ENCODE data around the gene STRIT1. TPM values are rescaled to one million over a fixed set of nuclear protein-coding genes. Genes with fewer than 3 reads are reported as not detected.

STRIT1 gene
- total and polyA plus RNA-seq, 2 of the 4 experiments (the other 2 are of a cell fraction): not detected

DNA sequence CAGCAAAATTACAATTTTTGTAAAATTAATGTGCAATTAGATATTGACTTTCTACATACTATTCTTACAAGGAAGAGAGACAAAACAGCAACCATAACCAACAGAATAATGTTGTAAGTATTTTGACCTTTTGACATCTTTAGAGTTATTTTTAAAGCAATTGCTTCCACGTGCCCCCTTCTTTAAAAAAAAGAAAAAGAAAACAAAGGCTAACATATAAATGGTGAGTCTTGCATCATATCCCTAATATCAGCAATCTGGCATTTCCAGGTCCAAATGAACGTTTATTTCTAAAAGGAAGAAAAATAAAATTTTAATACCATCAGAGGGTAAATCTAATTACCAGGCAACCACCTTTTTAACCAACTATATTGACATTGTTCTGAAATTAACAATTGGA lies 19.3 kb upstream of the STRIT1 start:
- H2BK5ac ChIP-seq (ENCODE audit: low read depth, low read length, poor library complexity, severe bottlenecking): no peak overlapping the region

More for the DNA sequence above, 19.3 kb upstream of the STRIT1 start:
- Histone ChIP-seq H2AK9ac (replicated peaks; ENCODE audit: low read depth, low read length, poor library complexity) (no peak overlapping the region), H3K27me3 (ENCODE audit: control insufficient read depth, insufficient read depth, low read length) (no peaks in the 10 kb centered on the region), H3K4me3 (ENCODE audit: insufficient read depth, low read depth, low read length) (no peak overlapping the region), H3K4me2 (ENCODE audit: low read depth, low read length) (no peak overlapping the region), H3K23ac (ENCODE audit: low read depth, low read length) (no peak overlapping the region), H3K36me3 (ENCODE audit: control insufficient read depth, insufficient read depth, low read length) (no peaks in the 10 kb centered on the region), H3K56ac (ENCODE audit: extremely low read depth, insufficient read depth, low read length) (no peak overlapping the region), H3K9me1 (ENCODE audit: insufficient read depth, low read length) (no peaks in the 10 kb centered on the region), H2AFZ (replicated peaks; ENCODE audit: low read length, poor library complexity) (no peak overlapping the region), H4K5ac (ENCODE audit: low read depth, low read length) (no peak overlapping the region; the same call in 1 of the 2 replicates), H4K20me1 (ENCODE audit: insufficient read depth, low read length) (no peaks in the 10 kb centered on the region), H3K4me1 (ENCODE audit: control insufficient read depth, insufficient read depth, low read length) (peaks cover 3% of the 10 kb centered on the region; the same call in 1 of the 2 replicates), H3K9me3 (ENCODE audit: control insufficient read depth, insufficient read depth, low read length) (no peaks in the 10 kb centered on the region), H2BK20ac (ENCODE audit: low read depth, low read length) (no peak overlapping the region), H2BK15ac (ENCODE audit: low read depth, low read length) (no peak overlapping the region), H3K4ac (ENCODE audit: low read depth, low read length) (no peak overlapping the region), H3K79me1 (ENCODE audit: low read depth in 1 of 2, low read length in 2 of 2) (no peaks in the 10 kb centered on the region), H3K14ac (replicated peaks; ENCODE audit: low read depth, low read length) (no peak overlapping the region), H3K9ac (ENCODE audit: low read depth, low read length) (no peak overlapping the region), H4K91ac (ENCODE audit: insufficient read depth, low read depth, low read length) (no peak overlapping the region), H4K8ac (ENCODE audit: low read depth in 2 of 2, low read length in 2 of 2) (no peak overlapping the region), H3K18ac (ENCODE audit: low read depth, low read length) (peak overlapping the region; percentile 40), H2BK120ac (ENCODE audit: low read depth, low read length) (no peak overlapping the region), H2AK5ac (ENCODE audit: low read depth, low read length) (no peak overlapping the region), H3K27ac (ENCODE audit: insufficient read depth, low read length) (no peak overlapping the region)
- CTCF ChIA-PET: no interaction called here
- no TSS peak for BruUV-seq (replicated peaks)
- POLR2A ChIA-PET (ENCODE audit: unreplicated experiment): no interaction called here
- in situ Hi-C loops (cut with MboI; ENCODE audit: low sequenced_read_pairs): loop anchor here (10.0 kb wide), 1 partner anchor 358 kb away; no protein-coding TSS in a partner anchor
- WGBS, 2 experiments (ENCODE audit: extremely low coverage in 2 of 2, insufficient read length in 1 of 2): no CpG with 5 or more reads among the region's 2 CpGs
- no peak for TF ChIP-seq CTCF (conservative IDR thresholded peaks at IDR 0.05; ENCODE audit: low read depth, low read length)
- no peak for TF ChIP-seq BHLHE40 (IDR thresholded peaks at IDR 0.05; ENCODE audit: low read depth, low read length)
- TF ChIP-seq NFE2L2 (IDR thresholded peaks at IDR 0.05; ENCODE audit: low read depth, low read length): no peak
- peak; percentile 47; the same call in 1 of the 2 replicates for TF ChIP-seq CEBPB (IDR thresholded peaks at IDR 0.05; ENCODE audit: low read depth, low read length)
- no peak for TF ChIP-seq RCOR1 (IDR thresholded peaks at IDR 0.05; ENCODE audit: insufficient replicate concordance, low read length)
- TF ChIP-seq ELK1 (IDR thresholded peaks at IDR 0.05; ENCODE audit: borderline replicate concordance, low read depth, low read length): no peak
- dilution Hi-C loops (cut with HindIII; ENCODE audit: low sequenced_read_pairs, unreplicated experiment): no loop called here
- ATAC-seq (ENCODE audit: low read depth) (no peak), DNase-seq (no peak)
- intact Hi-C loops (cut with micrococcal nuclease): no loop called here
